IMR-90 (cell line): Measurements from ENCODE around the gene DDX52. TPM values are rescaled to one million over a fixed set of nuclear protein-coding genes. Genes with fewer than 3 reads are reported as not detected.

Experiments
- ATAC-seq: fragments of 200-7000 bp; cut with Tn5 transposase; 2 replicates; pipeline ENCODE4 v1.9.1; 2020; ENCODE audit warnings: low read depth, mild to moderate bottlenecking, moderate library complexity
- BruUV-seq: library from RNA; stranded (reverse); fragments of 400-500 nt; replicated peaks from 2 replicates; lab custom pipeline; 2021; lab: Mats Ljungman, UMichigan
- CTCF ChIA-PET: fragments of 300-600 bp; formaldehyde crosslinking; extraction: SDS; loops from one replicate; lab custom pipeline; 2021; ENCODE audit warnings: antibody characterized with exemption; lab: Yijun Ruan, JAX
- POLR2A ChIA-PET: fragments of 300-600 bp; sonication (Branson Sonifier 250); formaldehyde crosslinking; loops from one replicate; lab custom pipeline; 2022; ENCODE audit warnings: antibody characterized with exemption; ENCODE audit not compliant: unreplicated experiment; lab: Charles Lee
- DNase-seq: peaks from one replicate; pipeline ENCODE4 v3.0.0; 2013
- H2AFZ ChIP-seq: replicated peaks from 2 replicates; pipeline ENCODE3; 2013; ENCODE audit warnings: low read length, mild to moderate bottlenecking; ENCODE audit not compliant: poor library complexity
- H2AK5ac ChIP-seq: 2 replicates; pipeline ENCODE4 v1.6.1; 2013; ENCODE audit warnings: low read depth, low read length, inconsistent platforms
- H2AK9ac ChIP-seq: replicated peaks from 2 replicates; pipeline ENCODE3; 2013; ENCODE audit warnings: mild to moderate bottlenecking, low read depth, low read length, moderate library complexity; ENCODE audit not compliant: poor library complexity
- H2BK120ac ChIP-seq: 2 replicates; pipeline ENCODE4 v1.6.1; 2013; ENCODE audit warnings: low read depth, low read length, inconsistent platforms
- H2BK15ac ChIP-seq: 3 replicates; pipeline ENCODE4 v1.6.1; 2013; ENCODE audit warnings: low read depth, low read length, inconsistent platforms
- H2BK20ac ChIP-seq: 2 replicates; pipeline ENCODE4 v1.6.1; 2013; ENCODE audit warnings: low read depth, mild to moderate bottlenecking, inconsistent platforms, low read length, moderate library complexity
- H2BK5ac ChIP-seq: 2 replicates; pipeline ENCODE4 v1.6.1; 2013; ENCODE audit warnings: mild to moderate bottlenecking, low read depth, low read length, inconsistent platforms; ENCODE audit not compliant: poor library complexity, severe bottlenecking
- H3K14ac ChIP-seq: replicated peaks from 2 replicates; pipeline ENCODE4 v1.6.1; 2013; ENCODE audit warnings: low read depth, low read length, inconsistent platforms
- H3K18ac ChIP-seq: 2 replicates; pipeline ENCODE4 v1.6.1; 2013; ENCODE audit warnings: low read depth, low read length, control low read depth
- H3K23ac ChIP-seq: 2 replicates; pipeline ENCODE4 v1.6.1; 2013; ENCODE audit warnings: low read depth, low read length, inconsistent platforms
- H3K27ac ChIP-seq: 2 replicates; pipeline ENCODE4 v1.5.1; 2013; ENCODE audit warnings: mild to moderate bottlenecking, control low read depth, low read length; ENCODE audit not compliant: insufficient read depth
- H3K27me3 ChIP-seq: 2 replicates; pipeline ENCODE4 v1.6.1; 2013; ENCODE audit warnings: low read length; ENCODE audit not compliant: control insufficient read depth, insufficient read depth
- H3K36me3 ChIP-seq: 2 replicates; pipeline ENCODE4 v1.6.1; 2013; ENCODE audit warnings: low read length, mixed read lengths; ENCODE audit not compliant: control insufficient read depth, insufficient read depth
- H3K4ac ChIP-seq: 2 replicates; pipeline ENCODE4 v1.6.1; 2013; ENCODE audit warnings: low read depth, low read length, inconsistent platforms
- H3K4me1 ChIP-seq: 2 replicates; pipeline ENCODE4 v1.6.1; 2013; ENCODE audit warnings: low read length, mixed read lengths; ENCODE audit not compliant: control insufficient read depth, insufficient read depth
- H3K4me2 ChIP-seq: 2 replicates; pipeline ENCODE4 v1.6.1; 2013; ENCODE audit warnings: low read depth, mild to moderate bottlenecking, control low read depth, low read length, moderate library complexity
- H3K4me3 ChIP-seq: 2 replicates; pipeline ENCODE4 v1.5.1; 2013; ENCODE audit warnings: low read depth, mild to moderate bottlenecking, control low read depth, low read length, moderate library complexity; ENCODE audit not compliant: insufficient read depth
- H3K56ac ChIP-seq: 2 replicates; pipeline ENCODE4 v1.6.1; 2013; ENCODE audit warnings: low read length, inconsistent platforms; ENCODE audit not compliant: insufficient read depth; ENCODE audit errors: extremely low read depth
- H3K79me1 ChIP-seq, 2 experiments: 2 replicates each; pipeline ENCODE4 v1.6.1; 2013; ENCODE audit warnings: low read length in 2 of 2, inconsistent platforms in 1 of 2, low read depth in 1 of 2
- H3K9ac ChIP-seq: 2 replicates; pipeline ENCODE4 v1.6.1; 2013; ENCODE audit warnings: low read depth, low read length, control low read depth
- H3K9me1 ChIP-seq: 2 replicates; pipeline ENCODE4 v1.6.1; 2013; ENCODE audit warnings: low read length, inconsistent platforms; ENCODE audit not compliant: insufficient read depth
- H3K9me3 ChIP-seq: 2 replicates; pipeline ENCODE4 v1.6.1; 2013; ENCODE audit warnings: low read length; ENCODE audit not compliant: control insufficient read depth, insufficient read depth
- H4K20me1 ChIP-seq: 2 replicates; pipeline ENCODE4 v1.6.1; 2013; ENCODE audit warnings: low read length, inconsistent platforms; ENCODE audit not compliant: insufficient read depth
- H4K5ac ChIP-seq: 2 replicates; pipeline ENCODE4 v1.6.1; 2013; ENCODE audit warnings: mild to moderate bottlenecking, low read depth, low read length, control low read depth
- H4K8ac ChIP-seq, 2 experiments: 2 replicates each; pipeline ENCODE4 v1.6.1; 2013; ENCODE audit warnings: low read depth in 2 of 2, low read length in 2 of 2, control low read depth in 1 of 2, inconsistent platforms in 1 of 2
- H4K91ac ChIP-seq: 2 replicates; pipeline ENCODE4 v1.6.1; 2013; ENCODE audit warnings: low read depth, low read length, inconsistent platforms; ENCODE audit not compliant: insufficient read depth
- CEBPB ChIP-seq: IDR thresholded peaks from 2 replicates; pipeline ENCODE4 v1.6.1; 2012; ENCODE audit warnings: low read depth, low read length, improper control_type of control experiment
- CHD1 ChIP-seq: IDR thresholded peaks from 2 replicates; pipeline ENCODE4 v1.6.1; 2012; ENCODE audit warnings: low read depth, low read length, improper control_type of control experiment
- MAFK ChIP-seq: IDR thresholded peaks from 2 replicates; pipeline ENCODE4 v1.6.1; 2012; ENCODE audit warnings: low read depth, low read length, improper control_type of control experiment
- MAZ ChIP-seq: IDR thresholded peaks from 2 replicates; pipeline ENCODE4 v1.6.1; 2012; ENCODE audit warnings: low read depth, mild to moderate bottlenecking, low read length, improper control_type of control experiment, moderate library complexity, borderline replicate concordance
- MXI1 ChIP-seq: IDR thresholded peaks from 2 replicates; pipeline ENCODE4 v1.6.1; 2012; ENCODE audit warnings: low read depth, mild to moderate bottlenecking, low read length, moderate library complexity, borderline replicate concordance
- POLR2A ChIP-seq: IDR thresholded peaks from 2 replicates; pipeline ENCODE4 v1.6.1; 2012; ENCODE audit warnings: mild to moderate bottlenecking, low read depth, low read length
- RAD21 ChIP-seq: IDR thresholded peaks from 2 replicates; pipeline ENCODE4 v1.6.1; 2012; ENCODE audit warnings: low read length, improper control_type of control experiment
- RCOR1 ChIP-seq: IDR thresholded peaks from 2 replicates; pipeline ENCODE4 v1.6.1; 2012; ENCODE audit warnings: mild to moderate bottlenecking, low read length, improper control_type of control experiment; ENCODE audit not compliant: insufficient replicate concordance
- WGBS, 2 experiments: methylation state at CpG; one replicate each; pipeline versions ENCODE4 v1.1.5 to v1.1.7; 2013; ENCODE audit warnings: missing lambda C conversion rate in 2 of 2; ENCODE audit not compliant: insufficient read length in 1 of 2; ENCODE audit errors: extremely low coverage in 2 of 2; 5-methylcytosine and 5-hydroxymethylcytosine counted together
- dilution Hi-C: fragments of 300-500 bp; cut with HindIII; formaldehyde crosslinking; loops from one replicate; pipeline ENCODE4 v1.14.3; 2018; ENCODE audit warnings: low sequenced_read_pairs; ENCODE audit not compliant: unreplicated experiment
- in situ Hi-C: fragments of 300-500 bp; cut with MboI; formaldehyde crosslinking; loops from 3 replicates; pipeline ENCODE4 v1.14.3; 2019; ENCODE audit warnings: low sequenced_read_pairs, inconsistent platforms, mixed read lengths
- intact Hi-C: fragments of 100-400 bp; cut with micrococcal nuclease; formaldehyde crosslinking; loops from 2 replicates; pipeline ENCODE4 v1.10.0; 2022
- polyA plus RNA-seq, 3 experiments: library from polyadenylated mRNA; depleted of rRNA; stranded (reverse); fragments of >200 nt; gene quantifications; 2 replicates each; pipeline ENCODE4 v1.2.3, GENCODE V29; 2012; ENCODE audit warnings: low replicate concordance in 1 of 3
- total RNA-seq: library from RNA; depleted of rRNA; stranded (reverse); fragments of >200 nt; gene quantifications from 2 replicates; pipeline ENCODE4 v1.2.3, GENCODE V29; 2012
- TF ChIP-seq, protein P1 (sequence below): fragments of 150-350 bp; IDR thresholded peaks from 2 replicates; pipeline ENCODE4 v1.6.1; 2016; ENCODE audit warnings: low read depth, mild to moderate bottlenecking, low read length, moderate library complexity, borderline replicate concordance
- TF ChIP-seq, protein P2 (sequence below): conservative IDR thresholded peaks from 2 replicates; pipeline ENCODE4 v1.5.1; 2012; ENCODE audit warnings: mild to moderate bottlenecking, low read depth, low read length, improper control_type of control experiment

DDX52 gene
- total and polyA plus RNA-seq, 2 of the 4 experiments (the other 2 are of a cell fraction): 12.5 to 26.7 TPM

DNA sequence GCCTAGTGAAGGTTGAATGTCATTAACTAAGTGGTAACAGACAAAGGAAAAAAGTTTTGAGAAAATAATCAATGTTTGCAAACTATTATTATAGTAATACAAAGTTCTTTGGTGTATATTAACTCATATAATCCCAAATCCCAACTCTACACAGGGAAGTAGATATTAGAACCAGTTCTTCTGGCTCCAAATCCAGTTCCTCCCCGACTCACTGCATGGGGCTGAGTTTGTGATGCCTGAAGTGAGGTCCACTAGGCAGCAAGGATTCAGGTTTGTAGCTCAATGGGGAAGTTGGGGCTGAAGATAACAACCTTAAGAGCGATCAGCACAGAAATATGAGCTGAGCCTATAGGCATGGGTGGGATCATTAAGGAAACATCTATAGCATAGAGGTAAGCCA, 28.4 kb downstream of the DDX52 start:
- H4K91ac ChIP-seq: no peak overlapping the region
- H3K23ac ChIP-seq: peak overlapping the region; percentile 76
- peak overlapping the region; percentile 80; the same call in 1 of the 2 replicates for H3K18ac ChIP-seq
- no peak for DNase-seq
- H3K4me1 ChIP-seq: peaks cover 2% of the 10 kb centered on the region
- H2BK5ac ChIP-seq: peak overlapping the region; percentile 91
- peak overlapping the region; percentile 69 for H2BK120ac ChIP-seq
- in situ Hi-C loops (no loop called here), intact Hi-C loops (no loop called here), dilution Hi-C loops (no loop called here)
- peak overlapping the region in 1 of 2 experiments; percentile 57; a peak in 2 of 4 replicates for H4K8ac ChIP-seq
- POLR2A ChIA-PET: no interaction called here
- H3K9ac ChIP-seq: no peak overlapping the region
- H3K4me3 ChIP-seq: no peak overlapping the region
- CTCF ChIA-PET: no interaction called here
- H3K27ac ChIP-seq: peak overlapping the region; percentile 39; the same call in 1 of the 2 replicates
- no peaks in the 10 kb centered on the region for H3K27me3 ChIP-seq
- peaks cover 11% of the 10 kb centered on the region for H3K9me1 ChIP-seq
- WGBS, 2 experiments: 100% methylated on average over 1 of the region's 2 CpGs; no CpG with 5 or more reads in 1 of the 2 experiments
- no peaks in the 10 kb centered on the region for H3K9me3 ChIP-seq
- H4K20me1 ChIP-seq: no peaks in the 10 kb centered on the region
- no peak overlapping the region; the same call in 1 of the 2 replicates for H4K5ac ChIP-seq
- BruUV-seq: no TSS peak
- peak overlapping the region; percentile 90 for H3K14ac ChIP-seq
- peak overlapping the region; percentile 74 for H2AK5ac ChIP-seq
- H2AK9ac ChIP-seq: peak overlapping the region; percentile 43
- no peak overlapping the region for H3K56ac ChIP-seq
- TF ChIP-seq, protein P1, sequence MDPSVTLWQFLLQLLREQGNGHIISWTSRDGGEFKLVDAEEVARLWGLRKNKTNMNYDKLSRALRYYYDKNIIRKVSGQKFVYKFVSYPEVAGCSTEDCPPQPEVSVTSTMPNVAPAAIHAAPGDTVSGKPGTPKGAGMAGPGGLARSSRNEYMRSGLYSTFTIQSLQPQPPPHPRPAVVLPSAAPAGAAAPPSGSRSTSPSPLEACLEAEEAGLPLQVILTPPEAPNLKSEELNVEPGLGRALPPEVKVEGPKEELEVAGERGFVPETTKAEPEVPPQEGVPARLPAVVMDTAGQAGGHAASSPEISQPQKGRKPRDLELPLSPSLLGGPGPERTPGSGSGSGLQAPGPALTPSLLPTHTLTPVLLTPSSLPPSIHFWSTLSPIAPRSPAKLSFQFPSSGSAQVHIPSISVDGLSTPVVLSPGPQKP: no peak
- TF ChIP-seq RAD21 (no peak), CEBPB (no peak), CHD1 (no peak), MXI1 (no peak), MAFK (no peak), RCOR1 (no peak), POLR2A (no peak), MAZ (no peak)
- TF ChIP-seq, protein P2, sequence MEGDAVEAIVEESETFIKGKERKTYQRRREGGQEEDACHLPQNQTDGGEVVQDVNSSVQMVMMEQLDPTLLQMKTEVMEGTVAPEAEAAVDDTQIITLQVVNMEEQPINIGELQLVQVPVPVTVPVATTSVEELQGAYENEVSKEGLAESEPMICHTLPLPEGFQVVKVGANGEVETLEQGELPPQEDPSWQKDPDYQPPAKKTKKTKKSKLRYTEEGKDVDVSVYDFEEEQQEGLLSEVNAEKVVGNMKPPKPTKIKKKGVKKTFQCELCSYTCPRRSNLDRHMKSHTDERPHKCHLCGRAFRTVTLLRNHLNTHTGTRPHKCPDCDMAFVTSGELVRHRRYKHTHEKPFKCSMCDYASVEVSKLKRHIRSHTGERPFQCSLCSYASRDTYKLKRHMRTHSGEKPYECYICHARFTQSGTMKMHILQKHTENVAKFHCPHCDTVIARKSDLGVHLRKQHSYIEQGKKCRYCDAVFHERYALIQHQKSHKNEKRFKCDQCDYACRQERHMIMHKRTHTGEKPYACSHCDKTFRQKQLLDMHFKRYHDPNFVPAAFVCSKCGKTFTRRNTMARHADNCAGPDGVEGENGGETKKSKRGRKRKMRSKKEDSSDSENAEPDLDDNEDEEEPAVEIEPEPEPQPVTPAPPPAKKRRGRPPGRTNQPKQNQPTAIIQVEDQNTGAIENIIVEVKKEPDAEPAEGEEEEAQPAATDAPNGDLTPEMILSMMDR: no peak
- H2AFZ ChIP-seq: no peak overlapping the region
- peaks cover 25% of the 10 kb centered on the region for H3K36me3 ChIP-seq
- H2BK15ac ChIP-seq: 0 out of 3 replicates have a peak overlapping the region, but pooled peaks have one; percentile 19
- peak overlapping the region; percentile 70 for H3K4ac ChIP-seq
- H3K79me1 ChIP-seq: peaks cover 0 to 22% of the 10 kb centered on the region in 2 experiments; a peak in 3 of 4 replicates
- peak; percentile 18 for ATAC-seq
- H2BK20ac ChIP-seq: no peak overlapping the region; the same call in 1 of the 2 replicates
- peak overlapping the region; percentile 71; the same call in 1 of the 2 replicates for H3K4me2 ChIP-seq
